Activated naive CD4-positive, alpha-beta T cell treated with anti-CD3 and anti-CD28 coated beads, Interleukin-2, amount 50 U/mL, for 16 hours (primary cell): ENCODE results near the gene ZFX.
"Not testable (repeated sequence)": the region's sequence is repeated elsewhere in the genome, so short reads cannot be mapped to it uniquely, and the experiment has no call there.

ENCODE experiments used
- DNase-seq: peaks from one replicate; pipeline ENCODE4 v3.0.0-alpha.2; 2020

ZFX gene

GRCh38 chrX:24153178-24153795 lies 3.8 kb downstream of the ZFX start:
- no peak for DNase-seq

GRCh38 chrX:24153796-24154189 lies 4.3 kb downstream of the ZFX start:
- DNase-seq = no peak

DNA sequence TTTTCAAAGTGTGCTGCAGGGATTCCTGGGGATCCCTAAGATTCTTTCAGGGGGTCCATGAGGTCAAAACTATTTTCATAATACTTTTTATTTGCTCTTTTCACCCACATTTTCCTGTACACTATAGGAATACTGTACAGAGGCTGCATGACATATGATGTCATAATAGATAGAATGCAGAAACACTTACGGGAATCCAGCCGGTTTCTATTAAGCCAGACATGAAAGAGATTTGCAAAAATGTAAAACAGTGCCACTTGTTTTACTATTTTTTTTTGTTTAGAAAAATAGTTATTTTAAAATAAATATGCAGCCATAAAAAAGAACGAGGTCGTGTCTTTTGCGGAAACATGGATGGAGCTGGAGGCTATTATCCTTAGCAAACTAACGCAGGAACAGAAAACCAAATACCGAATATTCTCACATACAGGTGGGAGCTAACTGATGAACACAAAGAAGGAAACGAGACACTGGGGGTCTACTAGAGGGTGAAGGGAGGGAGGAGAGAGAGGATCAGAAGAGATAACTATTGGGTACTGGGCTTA lies 5.0 kb downstream of the ZFX start:
- DNase-seq = no peak

GRCh38 chrX:24155747-24156146 lies 6.2 kb downstream of the ZFX start:
- DNase-seq = not testable (repeated sequence)

DNA sequence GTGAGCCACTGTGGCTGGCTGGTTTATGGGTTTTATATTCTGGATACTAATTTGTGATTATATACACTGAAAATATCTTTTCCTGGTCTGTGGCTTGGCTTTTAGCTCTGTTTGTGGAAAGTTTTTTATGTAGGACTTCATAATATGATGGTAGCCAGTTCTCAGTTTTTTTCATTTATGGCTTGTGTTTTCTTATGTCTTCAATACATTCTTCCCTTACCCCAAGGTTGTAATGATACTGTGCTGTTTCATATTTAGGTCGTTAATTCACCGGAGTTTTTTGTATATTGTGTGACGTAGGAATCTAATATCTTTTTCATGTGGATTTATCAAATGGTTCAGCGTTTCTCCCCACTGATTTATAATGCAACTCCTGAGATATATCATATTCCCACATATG lies 6.6 kb downstream of the ZFX start:
- DNase-seq = no peak

GRCh38 chrX:24158881-24159280 lies 9.4 kb downstream of the ZFX start:
- DNase-seq = no peak

DNA sequence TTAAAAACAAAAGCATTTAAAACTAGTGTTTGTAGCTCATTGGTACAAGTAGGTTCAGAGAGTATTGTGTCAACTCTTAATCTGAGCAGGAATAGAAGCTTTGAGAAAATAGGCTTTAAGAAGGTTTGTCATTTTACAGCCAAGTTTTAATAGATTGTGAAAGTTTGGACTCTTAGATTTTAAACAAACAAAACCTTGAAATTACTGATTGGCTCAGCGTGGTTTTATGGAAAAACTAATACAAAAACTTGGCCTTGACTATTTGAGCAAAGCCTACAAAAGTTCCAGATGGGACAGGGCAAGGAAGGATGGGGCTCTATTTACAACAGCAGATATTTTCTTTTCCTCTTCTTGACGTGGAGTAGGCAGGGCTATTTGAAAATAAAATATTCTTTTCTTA lies 16.5 kb downstream of the ZFX start:
- DNase-seq = no peak

DNA sequence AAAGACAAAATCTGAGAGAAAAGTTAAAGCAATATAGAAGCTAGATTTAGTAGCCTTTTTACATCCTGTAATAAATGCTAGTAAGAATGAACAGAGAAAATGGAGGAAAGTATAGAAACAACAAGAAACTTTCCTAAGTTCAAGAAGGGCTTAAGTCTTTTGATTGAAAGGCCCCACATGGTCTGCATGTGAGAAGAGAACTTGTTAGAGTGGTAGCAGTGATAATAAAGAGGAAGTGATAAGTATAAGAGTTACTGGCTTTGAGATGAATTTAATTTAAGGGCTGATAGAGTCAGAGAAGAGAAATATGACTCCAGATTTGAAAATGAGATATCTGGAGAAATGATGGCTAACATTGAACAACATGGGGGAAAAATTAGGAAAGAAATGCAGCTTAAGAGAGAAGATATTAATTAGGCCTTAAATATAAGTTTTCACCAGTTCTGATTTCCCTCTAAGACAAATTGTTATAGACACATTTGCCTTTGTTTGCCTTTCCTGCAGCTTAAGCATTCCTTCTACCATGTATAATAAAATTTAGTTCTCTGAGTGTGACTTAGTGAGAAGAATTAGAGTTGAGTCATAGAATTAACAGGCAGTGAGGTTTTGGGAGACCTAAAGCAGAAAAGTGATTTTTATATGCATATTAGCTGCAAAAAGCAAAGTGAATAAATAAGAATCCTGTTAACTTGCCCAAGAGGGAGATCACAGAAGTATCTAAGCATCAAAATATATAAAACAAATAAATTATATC lies 18.4 kb downstream of the ZFX start:
- DNase-seq = no peak

- DNase-seq = no peak
Observed at GRCh38 chrX:24168807-24169206, 19.3 kb downstream of the ZFX start.

DNA sequence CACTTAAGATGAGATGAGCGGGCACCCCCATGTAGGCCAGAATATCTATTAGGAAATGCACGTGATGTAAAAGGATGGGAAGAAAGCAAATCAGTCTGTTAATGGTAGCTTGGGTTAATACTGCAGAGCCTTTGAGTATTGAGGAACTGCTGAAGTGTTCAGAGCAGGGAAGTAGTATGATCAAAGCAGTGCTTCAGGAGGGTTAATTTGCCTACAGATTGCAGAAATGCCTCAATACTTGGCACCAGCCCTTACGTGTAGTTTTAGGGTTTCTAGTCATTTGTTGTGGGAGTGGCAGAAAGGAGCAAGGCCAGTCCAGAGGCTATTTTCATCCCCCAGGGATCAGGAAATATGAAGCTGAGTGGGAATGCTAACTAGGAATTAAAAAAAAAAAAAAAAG lies 19.7 kb downstream of the ZFX start:
- DNase-seq = no peak

DNA sequence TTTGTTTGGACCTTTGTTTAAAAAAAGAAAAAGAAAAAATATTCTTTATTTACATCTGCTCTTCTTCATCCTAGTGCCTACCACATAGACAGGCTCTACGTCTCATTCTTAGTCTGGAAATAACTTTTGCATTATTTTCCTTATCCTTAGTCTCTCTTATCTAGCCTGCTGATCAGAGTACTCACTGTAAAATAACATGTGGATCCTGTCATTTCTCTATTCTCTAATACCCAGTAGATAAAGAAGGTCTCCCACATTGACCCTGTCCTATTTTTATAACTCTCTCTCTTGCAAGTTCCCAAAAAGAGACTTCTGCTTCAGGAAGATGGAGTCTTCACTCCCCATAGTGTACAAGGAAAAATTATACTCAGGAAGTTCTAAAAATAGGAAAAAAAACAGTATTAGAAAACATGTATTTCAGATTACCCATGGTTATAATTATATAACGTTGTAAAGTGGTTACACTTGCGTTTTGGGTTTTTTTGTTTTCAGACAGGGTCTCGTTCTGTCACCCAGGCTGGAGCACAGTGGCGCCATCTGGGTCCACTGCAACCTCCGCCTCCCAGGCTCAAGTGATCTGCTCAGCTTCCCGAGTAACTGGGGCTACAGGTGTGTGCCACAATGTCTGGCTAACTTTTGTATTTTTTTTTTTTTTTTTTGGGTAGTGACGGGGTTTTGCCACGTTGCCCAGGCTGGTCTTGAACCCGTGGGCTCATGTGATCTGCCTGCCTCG lies 23.8 kb downstream of the ZFX start:
- no peak for DNase-seq

- no peak for DNase-seq
Observed at GRCh38 chrX:24175276-24175675, 25.7 kb downstream of the ZFX start.

DNA sequence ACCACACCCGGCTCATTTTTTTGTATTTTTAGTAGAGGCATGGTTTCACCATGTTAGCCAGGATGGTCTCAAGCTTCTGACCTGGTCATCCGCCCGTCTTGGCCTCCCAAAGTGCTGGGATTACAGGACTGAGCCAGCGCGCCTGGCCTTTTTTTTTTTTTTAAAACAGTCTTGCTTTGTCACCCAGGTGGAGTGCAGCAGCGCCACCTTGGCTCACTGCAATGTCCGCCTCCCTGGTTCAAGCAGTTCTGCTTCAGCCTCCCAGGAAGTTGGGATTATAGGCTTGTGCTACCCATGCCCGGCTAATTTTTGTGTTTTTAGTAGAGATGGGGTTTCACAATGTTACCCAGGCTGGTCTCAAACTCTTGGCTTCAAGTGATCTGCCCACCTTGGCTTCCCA lies 28.9 kb downstream of the ZFX start:
- no peak for DNase-seq

DNA sequence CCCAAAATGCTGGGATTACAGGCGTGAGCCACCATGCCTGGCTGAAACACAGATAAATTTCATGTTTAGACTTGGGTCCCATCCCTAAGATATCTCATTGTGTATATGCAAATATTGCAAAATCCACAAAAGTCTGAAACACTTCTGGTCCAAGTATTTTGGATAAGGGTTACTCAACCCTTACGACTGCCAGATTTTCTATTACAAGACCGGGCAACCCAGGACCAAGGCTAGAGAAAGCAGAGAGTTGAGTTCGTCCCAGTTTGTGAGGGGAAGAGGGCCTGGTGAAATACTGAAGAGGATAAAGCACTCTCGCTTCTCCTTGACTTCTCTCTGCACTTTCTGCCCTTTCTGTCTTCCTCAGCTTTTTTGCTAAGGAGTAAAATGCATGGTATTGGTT lies 34.5 kb downstream of the ZFX start:
- no peak for DNase-seq

DNA sequence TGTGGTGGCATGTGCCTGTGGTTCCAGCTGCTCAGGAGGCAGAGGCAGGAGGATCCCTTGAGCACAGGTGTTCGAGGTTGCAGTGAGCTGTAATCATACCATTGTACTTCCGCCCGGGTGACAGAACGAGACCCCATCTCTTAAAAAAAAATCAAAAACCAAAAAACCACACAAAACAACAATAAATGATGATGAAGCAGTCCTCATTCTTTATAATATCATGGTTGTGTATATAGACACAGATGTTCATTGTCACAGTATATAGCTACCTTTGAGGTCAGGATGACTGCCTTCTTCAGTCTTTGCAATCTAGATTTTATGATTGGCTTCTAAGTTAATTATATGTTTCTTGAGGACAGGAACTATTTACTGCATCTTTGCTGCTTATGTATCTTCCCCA lies 37.0 kb downstream of the ZFX start:
- no peak for DNase-seq

- DNase-seq = no peak
Observed at GRCh38 chrX:24186986-24187385, 37.5 kb downstream of the ZFX start.

DNA sequence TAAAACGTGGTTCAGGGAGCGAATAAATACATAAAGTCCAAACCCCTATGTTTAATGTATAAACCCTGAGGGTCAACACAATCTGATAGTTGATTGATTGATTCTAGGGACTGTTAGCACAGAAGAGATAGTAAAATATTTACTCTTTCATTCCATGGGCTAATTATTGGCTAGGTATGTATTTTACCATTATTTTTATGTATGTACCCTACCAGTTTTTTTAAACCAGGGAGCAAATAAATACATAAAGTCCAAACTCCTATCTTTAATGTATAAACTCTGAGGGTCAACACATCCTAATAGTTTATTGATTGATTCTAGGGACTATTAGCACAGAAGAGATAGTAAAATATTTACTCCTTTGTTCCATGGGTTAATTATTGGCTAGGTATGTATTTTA lies 40.0 kb downstream of the ZFX start:
- DNase-seq = no peak

- no peak for DNase-seq
Observed at GRCh38 chrX:24190500-24191156, 41.1 kb downstream of the ZFX start.

DNA sequence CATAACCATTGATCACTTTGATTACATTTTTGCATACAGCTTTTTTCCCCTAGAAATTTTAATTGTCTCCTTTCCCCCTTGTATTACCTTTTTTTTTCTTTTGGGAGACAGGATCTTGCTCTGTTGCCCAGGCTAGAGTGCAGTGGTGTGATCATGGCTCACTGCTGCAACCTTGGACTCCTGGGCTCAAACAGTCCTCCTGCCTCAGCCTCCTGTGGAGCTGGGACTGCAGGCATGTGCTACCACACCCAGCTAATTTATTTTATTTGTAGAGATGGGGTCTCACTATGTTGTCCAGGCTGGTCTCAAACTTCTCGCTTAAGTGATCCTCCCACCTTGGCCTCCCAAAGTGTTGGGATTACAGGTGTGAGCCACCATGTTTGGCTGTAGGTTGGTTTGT lies 47.0 kb downstream of the ZFX start:
- no peak for DNase-seq

DNA sequence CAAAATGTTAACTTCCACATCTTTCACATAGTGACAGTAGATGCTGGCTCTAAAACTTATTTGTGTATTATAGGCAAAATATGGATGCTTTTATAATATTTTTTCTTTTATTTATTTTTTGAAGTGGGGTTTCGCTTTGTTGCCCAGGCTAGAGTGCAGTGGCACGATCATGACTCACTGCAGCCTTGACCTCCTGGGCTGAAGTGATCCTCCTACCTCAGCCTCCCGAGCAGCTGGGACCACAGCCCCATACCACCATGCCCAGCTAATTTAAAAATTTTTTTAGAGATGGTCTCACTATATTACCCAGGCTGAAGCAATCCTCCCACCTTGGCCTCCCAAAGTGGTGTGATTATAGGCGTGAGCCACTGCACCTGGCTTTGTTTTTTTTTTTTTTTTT lies 48.6 kb downstream of the ZFX start:
- no peak for DNase-seq

- no peak for DNase-seq
Observed at GRCh38 chrX:24200133-24200532, 50.6 kb downstream of the ZFX start.

GRCh38 chrX:24201216-24201615 lies 51.7 kb downstream of the ZFX start:
- no peak for DNase-seq

- DNase-seq = no peak
Observed at GRCh38 chrX:24202465-24203031, 53.0 kb downstream of the ZFX start.
